Activated CD4-positive, alpha-beta T cell treated with anti-CD3 and anti-CD28 coated beads for 1 hour (primary cell): ENCODE results near the gene DTX1.

Experiments used
- DNase-seq: peaks from one replicate; pipeline ENCODE4 v3.0.0-alpha.2; 2020

Gene DTX1

GRCh38 chr12:113056631-113057488 is at the start of gene DTX1:
Gene DTX1 (plus strand): TSS chr12:113056730. CDS start chr12:113058193, 1,463 bp downstream.
- DNase-seq = peak; percentile 28

DNA sequence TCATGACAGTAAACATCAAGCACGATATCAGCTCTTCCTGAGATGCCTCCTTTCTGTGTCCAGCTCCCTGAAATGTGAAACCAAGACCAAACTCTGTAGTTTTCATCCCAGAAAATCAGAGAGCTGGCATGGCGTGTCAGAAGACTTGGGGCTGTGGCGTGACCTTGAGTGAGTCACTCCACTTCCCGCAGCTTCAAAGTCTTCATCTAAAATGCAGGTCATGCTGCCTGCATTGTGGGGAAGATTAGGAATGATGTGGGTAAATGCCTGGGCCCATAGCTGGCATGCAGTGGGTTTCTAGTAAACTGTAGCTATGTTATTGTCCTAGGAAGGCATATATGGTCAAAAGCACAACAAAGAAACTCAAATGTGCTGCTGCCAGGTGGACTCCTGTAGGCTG is 49.4 kb upstream of the DTX1 start:
- DNase-seq = no peak

DNA sequence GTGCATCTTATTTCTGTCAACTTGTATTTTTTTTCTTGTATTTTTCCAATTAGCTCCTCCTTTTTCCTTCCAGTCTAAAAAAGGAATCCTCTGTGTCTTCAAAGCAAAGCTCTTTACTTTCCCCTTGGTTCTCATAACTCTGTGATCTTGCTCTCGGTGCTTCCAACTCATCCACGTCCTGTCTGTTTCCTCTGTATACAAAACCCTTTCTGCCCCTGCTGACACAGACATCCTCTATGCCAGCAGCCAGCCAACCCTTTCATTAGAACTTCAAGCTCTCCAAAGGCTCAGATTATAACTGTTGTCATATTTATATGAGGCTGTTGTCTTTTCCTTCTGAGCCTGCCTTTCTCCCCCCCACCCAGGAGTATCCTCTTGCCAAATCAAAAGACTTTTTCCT is 45.8 kb upstream of the DTX1 start:
- DNase-seq = no peak

- no peak for DNase-seq
Measured at GRCh38 chr12:113014565-113014964, 42.0 kb upstream of the DTX1 start.

DNA sequence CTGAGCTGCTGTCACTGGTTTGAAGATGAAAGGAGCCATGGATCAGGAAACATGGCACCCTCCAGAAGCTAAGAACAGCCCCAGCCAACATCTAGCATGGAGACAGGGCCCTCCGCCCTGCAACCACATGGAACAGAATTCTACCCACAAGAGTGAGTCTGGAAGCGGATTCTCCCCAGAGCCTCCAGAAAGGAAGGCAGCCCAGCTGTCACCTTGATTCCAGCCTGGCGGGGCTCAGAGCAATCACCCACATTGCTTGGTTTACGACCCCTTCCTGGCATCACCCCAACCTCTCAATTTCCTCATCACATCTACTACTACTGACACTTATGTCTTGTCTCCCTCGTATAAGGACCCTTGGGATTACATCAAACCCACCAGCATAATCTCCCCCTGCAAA is 39.7 kb upstream of the DTX1 start:
- DNase-seq = no peak

- DNase-seq = no peak
Measured at GRCh38 chr12:113019025-113019424, 37.5 kb upstream of the DTX1 start.

GRCh38 chr12:113021500-113021899 is 35.0 kb upstream of the DTX1 start:
- DNase-seq = no peak

DNA sequence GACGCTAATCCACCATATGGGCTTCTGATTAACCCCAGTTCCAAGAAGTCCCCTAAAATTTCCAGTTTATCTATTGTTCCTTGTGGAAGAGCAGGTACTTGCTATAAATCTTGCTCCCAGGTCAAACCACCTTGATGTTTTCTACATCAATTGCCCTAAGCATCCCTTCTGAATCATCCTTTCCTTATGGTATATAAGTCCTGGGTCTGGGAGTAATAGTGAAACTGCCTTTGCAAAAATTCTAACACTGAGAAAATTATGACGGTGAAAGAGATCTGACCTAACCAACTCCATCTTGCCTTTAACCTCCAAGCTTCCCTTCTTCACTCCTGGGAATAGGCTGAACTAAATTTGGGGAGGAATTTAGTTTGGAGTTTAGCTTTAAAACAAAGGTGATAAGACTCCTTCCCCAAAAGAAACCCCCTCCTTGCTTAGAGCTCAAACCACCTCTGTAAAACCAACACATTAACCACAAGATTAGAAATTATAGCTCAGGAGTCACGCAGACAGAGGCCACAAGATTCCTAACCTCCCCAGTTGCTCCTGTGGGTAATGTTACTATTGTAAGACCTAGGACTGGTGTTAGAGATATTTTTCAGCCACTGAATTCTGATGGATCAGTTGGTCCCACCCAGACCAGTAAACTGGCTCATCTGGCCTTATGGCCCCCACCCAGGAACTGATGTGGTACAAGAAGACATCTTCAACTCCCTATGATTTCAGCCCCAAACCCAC is 33.8 kb upstream of the DTX1 start:
- DNase-seq = no peak

GRCh38 chr12:113027726-113028125 is 28.8 kb upstream of the DTX1 start:
- no peak for DNase-seq

DNA sequence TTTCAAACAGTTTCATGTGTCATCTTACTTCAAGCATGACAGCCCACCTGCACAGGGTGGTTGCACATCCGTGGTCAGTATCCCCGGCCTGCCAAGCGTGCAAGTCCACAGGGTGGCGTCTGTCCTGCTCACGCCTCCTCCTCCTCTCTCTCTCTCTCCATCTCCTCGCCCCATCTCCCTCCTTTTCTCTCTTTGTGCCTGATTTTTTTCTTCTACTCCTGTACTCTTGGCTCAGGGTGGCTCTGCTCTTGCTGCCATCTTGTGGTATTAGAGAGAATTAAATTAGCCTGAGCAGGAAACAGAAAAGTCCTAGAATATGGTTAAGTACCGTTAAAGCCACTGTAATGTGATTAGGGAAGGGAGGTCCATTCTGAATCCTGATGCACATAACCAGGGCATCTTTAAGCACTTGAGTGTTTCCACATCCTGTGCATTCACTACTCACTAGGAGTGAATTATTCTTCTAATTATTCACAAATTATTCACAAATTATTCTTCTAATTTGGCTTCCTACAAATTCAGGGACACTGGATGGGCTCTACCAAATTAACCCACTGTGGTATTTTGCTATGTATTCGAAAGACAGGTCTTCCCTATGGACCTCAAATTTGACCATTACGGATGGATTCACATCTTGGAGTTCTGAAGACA is 25.5 kb upstream of the DTX1 start:
- no peak for DNase-seq

GRCh38 chr12:113039911-113040445 is 16.6 kb upstream of the DTX1 start:
- no peak for DNase-seq

DNA sequence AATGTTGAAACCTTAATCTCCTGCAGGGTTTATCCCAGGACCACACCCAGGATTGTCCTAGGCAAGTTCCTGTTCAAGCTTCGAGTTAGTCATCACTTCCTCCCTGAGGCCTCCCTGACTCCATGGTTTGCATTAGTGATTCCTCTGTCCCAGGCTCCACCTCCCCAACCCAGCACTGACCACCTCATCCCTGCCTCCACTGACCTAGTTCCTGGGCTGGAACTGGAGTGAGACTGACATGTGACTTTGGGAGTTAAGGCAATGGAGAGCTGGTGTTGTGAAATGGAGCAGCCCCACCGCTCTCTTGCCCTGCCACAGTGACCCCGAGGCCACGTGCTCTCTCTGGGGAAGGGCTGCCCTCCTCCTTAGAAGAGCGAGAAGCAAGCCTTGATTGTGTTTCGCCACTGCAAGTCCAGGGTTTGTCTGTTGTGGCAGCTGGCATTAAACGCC is 15.8 kb upstream of the DTX1 start:
- no peak for DNase-seq

DNA sequence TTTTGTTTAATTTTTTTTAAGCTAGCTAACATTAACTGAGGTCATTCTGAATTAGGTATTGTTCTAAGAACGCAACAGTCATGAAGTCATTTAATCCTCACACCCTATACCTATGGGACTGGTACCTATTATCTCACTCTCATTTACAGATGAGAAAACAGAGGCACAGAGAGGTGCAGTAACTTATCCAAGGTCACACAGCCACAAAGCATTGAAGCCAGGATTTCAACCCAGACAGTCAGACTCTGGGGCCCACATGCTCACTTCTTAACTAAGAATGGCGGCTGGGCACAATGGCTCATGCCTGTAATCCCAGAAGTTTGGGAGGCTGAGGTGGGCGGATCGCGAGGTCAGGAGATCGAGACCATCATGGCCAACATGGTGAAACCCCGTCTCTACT is 15.0 kb upstream of the DTX1 start:
- no peak for DNase-seq

GRCh38 chr12:113043240-113043639 is 13.3 kb upstream of the DTX1 start:
- DNase-seq = no peak

DNA sequence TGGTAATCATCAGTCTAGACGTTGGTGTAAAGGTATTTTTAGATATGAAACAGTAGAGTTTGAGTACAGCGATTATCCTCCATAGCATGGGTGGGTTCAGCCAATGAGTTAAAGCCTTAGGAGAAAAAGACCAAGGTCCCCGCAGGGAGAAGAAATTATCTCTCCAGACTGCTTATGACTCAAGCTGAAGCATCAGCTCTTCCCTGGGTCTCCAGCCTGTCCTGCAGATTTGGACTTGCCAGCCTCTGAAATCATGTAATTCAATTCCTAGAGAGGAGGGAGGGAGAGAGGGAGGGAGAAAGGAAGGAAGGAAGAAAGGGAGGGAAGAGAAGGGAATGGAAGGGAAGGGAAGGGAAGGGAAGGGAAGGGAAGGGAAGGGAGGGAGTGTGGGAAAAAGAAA is 12.0 kb upstream of the DTX1 start:
- no peak for DNase-seq

DNA sequence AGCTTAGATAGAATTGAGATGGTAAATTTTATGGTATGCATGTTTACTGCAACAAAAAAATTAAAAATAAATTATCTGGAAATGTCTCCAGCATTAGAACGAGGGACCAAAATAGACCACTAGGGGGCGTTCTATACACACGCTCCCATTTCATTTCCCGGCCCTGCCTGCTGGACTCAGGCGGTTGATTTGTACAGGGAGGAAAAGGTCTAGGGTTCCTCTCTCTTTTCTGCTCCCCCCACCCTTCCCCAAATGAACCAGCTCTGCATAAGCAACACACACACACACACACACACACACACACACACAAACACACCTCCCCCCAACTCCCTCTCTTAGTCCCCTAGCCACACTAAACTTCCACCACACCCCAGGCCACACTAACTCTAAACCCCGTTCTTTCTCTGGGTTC is 7.8 kb upstream of the DTX1 start:
- DNase-seq = peak; percentile 43

DNA sequence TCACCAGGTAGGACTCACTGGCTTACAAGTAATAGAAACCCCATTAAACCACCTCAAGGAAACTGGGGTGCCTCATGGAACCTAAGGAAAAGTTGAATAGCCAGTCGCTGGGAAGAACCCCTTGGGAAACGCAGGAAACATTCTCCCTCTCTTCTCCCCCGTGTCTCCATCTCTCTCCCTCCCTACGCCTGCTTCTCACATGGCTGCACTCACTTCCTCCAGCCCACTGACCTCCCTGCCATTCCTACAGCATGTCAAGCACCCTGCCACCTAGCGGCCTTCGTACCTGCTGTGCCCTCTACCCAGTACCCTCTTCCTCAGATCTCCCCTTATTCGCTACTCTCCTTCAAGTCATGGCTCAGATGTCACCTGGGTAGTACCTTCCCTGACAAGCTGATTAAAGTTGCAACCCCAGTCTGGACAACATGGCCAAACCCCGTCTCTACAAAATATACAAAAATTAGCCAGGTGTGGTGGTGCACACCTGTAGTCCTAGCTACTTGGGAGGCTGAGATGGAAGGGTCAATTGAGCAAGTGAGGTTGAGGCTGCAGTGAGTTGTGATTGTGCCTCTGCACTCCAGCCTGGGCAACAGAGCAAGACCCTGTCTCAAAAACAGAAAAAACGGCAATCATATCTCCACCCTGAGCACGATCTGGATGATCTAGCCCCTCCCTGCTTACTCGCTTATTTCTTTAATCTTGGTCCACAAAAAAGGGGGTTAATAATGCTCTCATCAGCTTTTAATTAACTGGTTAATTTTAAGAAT is 6.4 kb upstream of the DTX1 start:
- no peak for DNase-seq

DNA sequence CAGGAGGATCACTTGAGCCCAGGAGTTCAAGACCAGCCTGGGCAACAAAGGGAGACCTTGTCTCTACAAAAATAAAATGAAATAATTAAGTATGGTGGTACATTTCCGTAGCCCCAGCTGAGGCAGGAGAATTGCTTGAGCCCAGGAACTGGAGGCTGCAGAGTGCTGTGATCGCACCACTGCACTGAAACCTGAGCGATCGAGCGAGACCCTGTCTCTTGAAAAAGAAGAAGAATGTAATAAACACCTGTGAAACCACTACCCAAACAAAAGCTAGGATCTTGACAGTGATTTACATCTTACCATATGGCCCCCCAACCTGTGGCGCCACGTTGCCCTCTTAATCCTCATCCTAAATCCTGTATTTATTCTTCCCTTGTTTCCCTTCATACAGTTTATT is 5.7 kb upstream of the DTX1 start:
- DNase-seq = no peak

DNA sequence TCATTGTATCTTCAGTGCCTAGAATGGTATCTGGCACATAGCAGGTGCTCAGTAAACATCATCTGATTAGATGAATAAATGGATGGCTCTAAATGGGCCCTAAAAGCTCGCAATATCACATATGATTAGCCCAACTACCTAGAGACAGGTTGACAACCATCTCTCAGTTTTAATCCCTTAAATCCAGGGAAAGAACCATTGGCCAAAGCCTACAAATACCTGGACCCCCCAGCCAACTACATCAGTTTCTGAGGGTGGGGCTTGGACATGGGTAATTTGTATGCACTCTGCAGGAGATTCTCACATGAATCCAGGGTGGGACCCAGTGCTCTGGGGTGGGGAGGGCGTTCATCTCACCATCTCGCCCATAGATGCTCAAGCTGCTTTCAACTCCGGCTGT is 4.8 kb upstream of the DTX1 start:
- DNase-seq = no peak

DNA sequence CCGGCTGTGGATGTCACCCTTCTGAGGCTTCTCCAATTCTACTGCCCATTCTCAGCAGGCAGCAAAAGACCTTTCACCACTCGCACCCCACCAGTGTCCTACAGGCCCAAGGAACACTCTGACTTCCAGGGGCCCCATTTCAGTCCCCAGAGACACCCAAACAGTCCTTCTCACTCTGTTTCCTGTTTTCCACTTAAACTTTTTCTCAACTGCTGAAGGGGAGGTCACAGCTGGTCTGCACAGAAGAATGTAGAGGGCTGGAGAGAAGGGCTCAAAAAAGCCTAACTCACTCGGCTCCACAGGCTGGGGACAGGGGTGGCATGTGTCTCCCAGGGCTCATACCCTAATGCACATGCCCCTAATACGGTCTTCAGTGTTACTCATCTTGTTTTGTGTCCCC is 4.2 kb upstream of the DTX1 start:
- DNase-seq = no peak

DNA sequence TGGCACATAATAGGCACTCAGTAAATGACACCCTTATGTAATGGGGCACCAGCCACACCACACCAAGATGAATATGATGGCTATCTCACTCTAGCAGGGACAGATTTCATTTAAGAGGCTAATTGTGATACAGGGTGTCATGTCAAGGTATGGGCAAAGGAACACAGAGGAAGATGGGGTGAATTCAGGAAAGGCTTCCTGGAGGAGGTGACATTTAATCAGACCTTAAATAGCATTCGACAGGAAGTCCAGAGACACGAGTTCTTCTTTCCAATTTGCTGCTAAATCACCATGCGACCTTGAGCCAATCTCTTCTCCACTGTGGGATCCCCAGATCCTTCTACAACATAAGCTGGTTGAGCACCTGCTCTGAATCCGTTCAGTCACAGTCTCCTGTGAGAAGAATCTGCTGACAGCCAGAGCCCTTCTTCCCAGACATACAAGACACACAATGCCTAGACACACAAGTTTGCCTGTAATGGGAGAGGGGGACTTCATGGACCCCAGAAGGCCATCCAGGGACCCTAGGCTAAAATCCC is 1.5 kb upstream of the DTX1 start:
- DNase-seq = no peak

GRCh38 chr12:113055594-113056380 is 743 bp upstream of the DTX1 start:
- DNase-seq = no peak
